ENCODE results near the gene KIF16B.
"Not testable (repeated sequence)": the region's sequence is repeated elsewhere in the genome, so short reads cannot be mapped to it uniquely, and the experiment has no call there.

KIF16B gene

GRCh38 chr20:16481977-16482376 is 91.3 kb downstream of the KIF16B start:
- no peak for DNase-seq (ENCODE audit: low read depth)

DNA sequence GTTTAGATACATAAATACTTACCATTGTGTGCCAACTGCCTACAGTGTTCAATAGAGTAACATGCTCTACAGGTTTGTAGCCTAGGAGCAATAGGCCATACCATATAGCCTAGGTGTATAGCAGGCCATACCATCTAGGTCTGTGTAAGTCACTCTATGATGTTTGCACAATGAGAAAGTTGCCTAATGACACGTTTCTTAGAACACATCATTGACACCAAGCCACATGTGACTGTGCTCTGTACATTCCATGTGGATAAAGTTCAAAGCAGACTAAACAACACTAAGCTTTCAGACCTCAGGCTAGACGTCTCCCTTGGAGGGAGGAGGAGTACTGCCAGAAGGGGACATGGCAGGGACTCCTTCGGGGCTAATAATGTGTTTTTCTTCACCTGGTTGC is 93.6 kb downstream of the KIF16B start:
- no peak for DNase-seq (ENCODE audit: low read depth)

GRCh38 chr20:16477632-16478031 is 95.6 kb downstream of the KIF16B start:
- DNase-seq (ENCODE audit: low read depth): no peak

GRCh38 chr20:16476032-16476431 is 97.2 kb downstream of the KIF16B start:
- DNase-seq (ENCODE audit: low read depth): no peak

GRCh38 chr20:16475225-16475624 is 98.0 kb downstream of the KIF16B start:
- DNase-seq (ENCODE audit: low read depth): no peak

- DNase-seq (ENCODE audit: low read depth): no peak
Observed at GRCh38 chr20:16474363-16474762, 98.9 kb downstream of the KIF16B start.

GRCh38 chr20:16472045-16472872 is 101.0 kb downstream of the KIF16B start:
- DNase-seq (ENCODE audit: low read depth): no peak

DNA sequence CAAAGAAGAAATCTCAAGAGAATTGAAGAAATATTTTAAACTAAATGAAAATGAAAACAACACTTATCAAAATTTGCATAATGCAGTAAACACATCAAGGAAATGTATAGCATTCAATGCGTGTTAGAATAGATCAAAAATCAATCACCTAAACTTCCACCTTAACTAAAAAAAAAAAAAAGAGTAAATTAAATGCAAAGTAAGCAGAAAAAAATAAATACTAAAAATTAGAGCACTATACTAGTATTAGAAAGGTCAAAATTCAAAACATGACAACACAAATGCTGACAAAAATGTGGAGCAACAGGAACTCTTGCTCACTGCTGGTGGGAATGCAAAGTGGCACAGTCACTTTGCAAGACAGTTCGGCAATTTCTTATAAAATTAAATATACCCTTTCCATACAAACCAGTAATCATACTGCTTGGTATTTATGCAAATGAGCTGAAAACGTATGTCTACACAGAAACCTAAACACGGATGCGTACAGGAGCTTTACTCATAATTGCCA is 103.8 kb downstream of the KIF16B start:
- DNase-seq (ENCODE audit: low read depth): no peak

DNA sequence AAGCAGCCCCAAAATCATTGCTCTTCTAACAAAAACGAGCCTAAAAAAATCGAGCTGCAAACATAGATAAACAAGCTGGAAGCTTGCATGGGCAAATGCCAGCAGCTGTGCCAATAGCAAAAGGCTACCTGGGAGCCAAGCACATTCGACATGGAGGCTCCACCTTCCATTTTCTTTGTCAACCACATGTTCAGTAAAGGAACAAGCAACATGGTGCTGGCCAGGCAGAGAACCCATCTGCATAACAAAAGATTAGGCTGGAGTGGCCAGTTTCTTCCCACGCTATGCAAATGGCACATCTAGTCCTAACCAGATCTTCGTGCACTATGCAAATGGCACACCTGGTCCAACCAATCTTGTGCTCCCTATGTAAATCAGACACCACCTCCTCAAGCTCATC is 110.5 kb downstream of the KIF16B start:
- DNase-seq (ENCODE audit: low read depth): no peak

DNA sequence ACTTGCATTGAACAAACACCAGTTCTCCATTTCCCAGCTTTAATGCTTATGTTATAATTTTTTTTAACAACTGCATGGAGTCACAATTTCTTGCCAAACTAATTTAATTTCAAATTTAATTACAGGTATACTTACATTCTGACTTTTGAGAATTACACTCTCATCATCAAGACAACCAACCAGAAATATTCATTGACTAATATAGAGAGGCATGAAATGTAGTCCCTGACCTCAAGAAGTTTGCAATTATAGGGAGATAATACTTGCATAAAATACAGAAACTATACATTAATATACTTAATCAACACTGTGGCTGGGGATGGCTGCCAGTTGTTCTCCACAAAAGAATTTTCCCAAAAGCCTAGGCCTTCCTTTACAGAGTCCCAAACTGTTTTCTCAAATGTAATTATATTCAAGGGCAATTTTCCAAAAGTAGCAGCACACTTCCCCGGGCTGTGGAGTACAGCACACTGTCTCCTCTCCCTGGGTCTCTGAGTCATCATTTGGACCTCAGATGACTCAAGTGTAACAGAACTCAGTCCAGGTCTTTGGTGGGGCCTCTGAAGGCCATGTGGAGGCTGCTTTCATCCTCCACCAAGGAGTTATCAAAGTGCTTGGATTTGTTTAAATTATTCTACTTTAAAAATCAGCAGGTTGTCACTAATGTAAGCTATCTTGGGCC is 114.1 kb downstream of the KIF16B start:
- no peak for DNase-seq (ENCODE audit: low read depth)

DNA sequence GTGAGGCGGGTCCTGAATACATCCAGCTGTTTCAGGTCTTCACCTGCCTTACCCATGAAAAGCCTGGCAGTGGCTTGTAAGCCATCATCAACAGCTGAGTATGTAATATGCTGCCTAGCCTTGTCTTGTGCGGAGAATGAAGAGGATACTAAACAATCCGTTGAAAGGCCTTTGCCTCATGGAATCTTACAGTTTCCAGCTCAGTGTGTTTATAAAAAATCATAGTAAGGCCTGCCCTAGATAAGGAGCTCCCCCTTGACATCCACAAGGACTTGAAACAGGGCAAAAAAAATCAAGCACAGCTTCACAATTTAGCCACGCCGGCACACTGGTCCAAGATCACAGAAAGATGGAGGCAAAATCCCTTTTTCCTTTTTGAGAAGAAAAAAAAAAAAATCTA is 115.7 kb downstream of the KIF16B start:
- DNase-seq (ENCODE audit: low read depth): no peak

GRCh38 chr20:16455324-16455723 is 117.9 kb downstream of the KIF16B start:
- no peak for DNase-seq (ENCODE audit: low read depth)

GRCh38 chr20:16451982-16452381 is 121.3 kb downstream of the KIF16B start:
- no peak for DNase-seq (ENCODE audit: low read depth)

DNA sequence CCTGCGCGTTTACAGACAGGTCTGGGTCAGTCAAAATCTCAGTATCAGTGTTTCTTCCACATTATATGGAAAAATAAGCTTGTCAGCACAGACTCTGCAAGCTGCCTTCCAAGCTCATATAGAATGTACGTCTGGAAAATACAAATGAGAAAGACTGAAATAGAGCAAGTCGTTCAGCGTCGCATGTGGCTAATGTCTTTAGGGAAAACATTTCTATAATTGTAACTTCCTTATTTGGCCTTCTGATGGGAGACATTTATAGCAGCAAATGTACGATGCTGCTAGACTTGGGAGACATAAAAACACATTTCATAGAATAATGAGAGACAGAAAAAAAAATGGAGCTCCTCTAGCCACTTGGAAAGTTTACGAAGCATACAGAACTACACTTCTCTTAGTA is 122.2 kb downstream of the KIF16B start:
- DNase-seq (ENCODE audit: low read depth): no peak

DNA sequence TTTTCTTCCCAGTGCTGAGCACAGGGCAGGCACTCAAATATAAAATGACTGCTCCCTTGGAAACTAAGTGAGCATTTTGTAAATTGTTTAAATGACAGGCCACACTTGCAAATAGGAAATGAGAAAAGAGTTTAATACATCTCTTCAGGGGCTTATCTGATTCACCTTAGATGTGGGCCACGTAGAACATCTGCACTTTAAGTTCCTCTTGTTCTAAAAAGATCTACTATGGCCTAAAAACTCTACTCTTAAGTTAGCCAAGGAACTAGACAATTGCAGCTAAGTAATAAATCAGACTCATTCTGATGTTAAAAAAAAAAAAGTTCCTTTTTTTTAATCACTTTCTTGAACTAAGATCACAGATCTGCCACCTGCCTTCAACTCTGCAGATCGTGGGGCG is 126.3 kb downstream of the KIF16B start:
- DNase-seq (ENCODE audit: low read depth): no peak

- DNase-seq (ENCODE audit: low read depth): no peak
Observed at GRCh38 chr20:16446246-16446645, 127.0 kb downstream of the KIF16B start.

DNA sequence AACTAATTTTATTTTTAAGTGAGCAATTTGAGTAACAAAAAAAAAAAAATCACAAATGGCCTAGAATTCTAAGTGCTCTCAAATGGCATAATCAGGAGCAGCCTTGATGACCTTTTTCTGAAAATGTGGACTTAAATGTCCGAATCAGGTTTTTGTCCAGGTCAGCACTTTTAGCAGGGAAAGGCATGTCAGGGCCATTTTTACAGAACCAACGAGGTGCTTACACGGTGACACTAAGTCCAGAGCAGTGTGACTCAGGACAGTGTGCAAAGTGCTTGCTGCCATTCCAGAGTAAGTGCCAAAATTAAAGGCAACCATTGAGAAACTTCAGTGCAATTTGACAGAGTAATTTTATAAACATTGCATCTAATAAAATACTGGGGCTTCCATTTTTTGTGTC is 127.8 kb downstream of the KIF16B start:
- DNase-seq (ENCODE audit: low read depth): no peak

GRCh38 chr20:16444057-16444777 is 129.0 kb downstream of the KIF16B start:
- no peak for DNase-seq (ENCODE audit: low read depth)

- DNase-seq (ENCODE audit: low read depth): no peak
Observed at GRCh38 chr20:16441546-16442164, 131.6 kb downstream of the KIF16B start.

- no peak for DNase-seq (ENCODE audit: low read depth)
Observed at GRCh38 chr20:16440686-16441085, 132.6 kb downstream of the KIF16B start.

GRCh38 chr20:16439540-16439939 is 133.7 kb downstream of the KIF16B start:
- not testable (repeated sequence) for DNase-seq (ENCODE audit: low read depth)

DNA sequence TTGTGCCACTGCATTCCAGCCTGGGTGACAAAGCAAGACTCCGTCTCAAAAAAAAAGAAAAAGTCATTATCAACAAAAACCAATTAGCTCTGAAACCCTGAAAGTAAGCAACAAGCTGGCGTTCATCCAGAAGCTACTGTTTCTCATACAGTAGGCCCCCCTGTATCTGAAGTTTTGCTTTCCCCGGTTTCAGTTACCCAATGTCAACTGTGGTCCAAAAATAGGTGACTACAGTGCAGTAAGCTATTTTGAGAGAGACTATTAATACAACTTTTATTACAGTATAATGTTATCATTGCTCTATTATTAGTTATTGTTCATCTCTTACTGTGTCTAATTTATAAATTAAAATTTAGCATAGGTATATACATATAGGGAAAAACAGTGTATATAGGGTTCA is 135.1 kb downstream of the KIF16B start:
- DNase-seq (ENCODE audit: low read depth): no peak

Measured in T follicular helper cell (primary cell).